IPS-18c (cell line): Measurements from ENCODE around the gene SMU1.
"Not testable (repeated sequence)": the region's sequence is repeated elsewhere in the genome, so short reads cannot be mapped to it uniquely, and the experiment has no call there.

Source experiments
- H3K4me3 ChIP-seq: 2 replicates; pipeline ENCODE4 v1.7.0; 2013; ENCODE audit warnings: low read depth, mild to moderate bottlenecking, low read length, moderate library complexity; ENCODE audit not compliant: insufficient read depth
- H3K9me3 ChIP-seq: one replicate; pipeline ENCODE4 v1.6.1; 2013; ENCODE audit warnings: mild to moderate bottlenecking, low read length, moderate library complexity; ENCODE audit not compliant: control insufficient read depth, insufficient read depth

The SMU1 gene

DNA sequence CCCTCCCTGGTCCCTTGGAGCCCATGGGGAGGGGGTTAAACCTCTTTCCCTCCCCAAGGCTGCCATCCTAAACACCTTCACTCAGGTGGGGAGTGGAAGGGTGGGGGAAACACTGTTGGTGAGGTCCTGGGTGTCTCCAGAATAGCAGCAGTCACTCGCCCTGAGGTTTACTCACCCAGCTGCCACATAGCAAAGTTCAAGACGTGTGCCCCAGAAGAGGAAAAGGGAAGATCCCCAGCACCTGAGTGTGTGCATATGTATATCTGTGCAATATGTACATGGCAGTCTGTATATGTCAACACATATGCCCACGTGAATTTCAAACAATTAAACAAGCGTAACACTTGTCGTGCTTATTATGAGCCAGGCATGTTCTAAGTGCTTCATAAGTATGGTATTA lies 31.3 kb upstream of the SMU1 start:
- Histone ChIP-seq H3K4me3 (no peak overlapping the region), H3K9me3 (peaks cover 2% of the 10 kb centered on the region)

DNA sequence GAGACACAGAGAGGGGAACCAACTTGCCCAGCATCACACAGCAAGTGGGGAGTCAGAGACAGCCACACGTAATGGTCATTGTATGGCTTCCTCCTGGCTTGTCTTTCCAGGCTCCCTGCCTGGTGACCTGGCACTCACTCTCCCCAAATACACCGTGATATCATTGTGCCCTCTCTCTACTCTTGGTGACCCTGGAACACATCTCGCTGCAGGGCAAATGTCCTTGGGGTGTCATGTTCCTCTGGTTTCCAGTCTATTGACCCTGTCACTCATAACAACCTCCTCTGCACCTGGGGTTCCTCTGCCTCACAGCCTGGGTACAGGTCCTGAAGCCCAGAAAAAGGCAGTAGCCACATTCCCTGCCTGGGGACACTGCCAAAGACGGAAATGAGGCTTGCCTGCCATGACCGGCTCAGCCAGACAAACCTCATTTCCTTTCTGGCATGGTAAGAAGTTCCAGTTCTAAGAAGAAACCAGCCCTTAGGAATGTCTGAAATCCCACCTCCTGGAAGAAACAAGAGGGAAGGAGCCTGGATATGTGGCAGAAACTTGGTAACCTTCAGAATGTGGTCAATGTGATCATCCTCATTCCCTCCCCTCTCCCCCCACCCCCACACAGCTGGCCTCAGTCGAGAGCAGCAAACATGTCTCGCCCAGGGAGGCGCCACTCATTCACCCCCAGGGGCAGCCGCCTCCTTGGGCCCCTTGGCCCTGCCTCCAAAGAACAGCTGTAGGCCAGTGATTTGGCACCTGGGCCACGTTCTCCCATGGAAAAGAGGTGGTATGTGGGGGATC lies 30.6 kb upstream of the SMU1 start:
- Histone ChIP-seq H3K4me3 (no peak overlapping the region), H3K9me3 (peaks cover 2% of the 10 kb centered on the region)

DNA sequence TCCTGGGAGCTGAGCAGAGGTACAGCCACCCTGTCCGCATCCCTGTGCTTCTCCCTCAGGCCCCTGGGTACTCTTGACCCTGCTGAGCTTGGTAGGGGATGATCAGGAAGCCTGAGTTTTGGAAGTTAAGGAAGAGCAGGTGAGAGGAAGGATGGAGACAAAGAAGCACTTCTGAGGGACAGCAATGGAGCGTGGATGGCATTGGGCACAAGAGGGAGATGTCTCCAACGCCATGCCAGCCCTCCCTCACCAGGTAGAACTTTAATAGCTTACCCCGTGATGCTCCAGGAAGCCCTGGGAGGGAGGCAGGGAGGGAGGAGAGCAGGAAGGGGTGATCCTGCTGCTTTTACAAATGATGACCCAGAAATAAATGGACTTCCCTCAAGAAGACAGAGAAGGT lies 29.9 kb upstream of the SMU1 start:
- Histone ChIP-seq H3K4me3 (no peak overlapping the region), H3K9me3 (peaks cover 2% of the 10 kb centered on the region)

DNA sequence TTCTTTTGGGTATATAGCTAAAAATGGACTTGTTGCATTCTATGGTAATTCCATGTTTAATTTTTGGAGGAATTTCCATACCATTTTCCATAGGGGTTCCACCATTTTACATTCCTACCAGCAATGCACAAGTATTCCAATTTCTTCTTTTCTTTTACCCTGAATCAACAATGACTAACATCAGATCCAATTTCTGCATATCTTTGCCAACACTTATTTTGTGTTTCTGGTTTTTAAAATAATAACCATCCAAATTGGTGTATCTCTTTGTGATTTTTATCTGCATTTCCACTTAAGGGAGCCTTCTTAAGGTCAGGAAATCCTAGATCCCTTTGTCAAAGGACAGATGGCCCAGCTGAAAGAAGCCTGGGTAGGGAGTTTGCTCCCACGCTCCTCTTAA lies 29.5 kb upstream of the SMU1 start:
- Histone ChIP-seq H3K4me3 (no peak overlapping the region), H3K9me3 (peaks cover 2% of the 10 kb centered on the region)

DNA sequence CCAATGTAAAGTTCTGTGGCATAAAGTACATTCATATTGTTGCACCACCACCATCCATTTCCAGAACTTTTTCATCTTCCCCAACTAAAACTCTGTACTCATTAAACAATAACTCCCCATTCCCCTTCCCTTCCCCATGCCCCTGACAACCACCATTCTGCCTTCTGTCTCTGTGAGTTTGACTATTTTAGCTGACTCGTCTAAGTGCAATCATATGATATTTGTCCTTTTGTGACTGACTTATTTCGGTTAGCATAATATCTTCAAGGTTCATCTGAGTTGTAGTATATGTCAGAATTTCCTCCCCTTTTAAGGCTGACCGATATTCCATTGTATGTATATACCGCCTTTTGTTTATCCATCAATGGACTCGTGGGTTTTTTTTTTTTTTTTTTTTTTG lies 29.0 kb upstream of the SMU1 start:
- Histone ChIP-seq H3K4me3 (no peak overlapping the region), H3K9me3 (peaks cover 2% of the 10 kb centered on the region)

DNA sequence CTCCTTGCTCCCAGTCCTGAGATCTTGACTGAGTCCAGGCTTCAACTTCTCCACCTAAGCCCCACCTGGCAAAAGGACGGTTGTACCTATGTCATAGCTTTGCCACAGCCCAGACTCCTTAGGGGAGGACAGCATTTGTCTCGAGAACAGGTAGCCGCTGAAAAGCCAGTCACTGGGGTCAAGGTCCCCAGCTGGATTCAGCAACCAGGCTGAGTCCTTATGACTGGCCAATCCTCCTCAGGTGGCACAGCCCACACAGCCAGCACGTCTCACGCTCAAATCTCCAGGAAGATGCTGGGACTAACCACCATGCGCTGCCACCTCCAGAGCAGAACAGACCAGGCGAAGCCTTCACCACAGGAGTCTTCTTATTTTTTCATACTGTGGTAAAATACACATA lies 27.9 kb upstream of the SMU1 start:
- no peak overlapping the region for H3K4me3 ChIP-seq
- peaks cover 2% of the 10 kb centered on the region for H3K9me3 ChIP-seq

DNA sequence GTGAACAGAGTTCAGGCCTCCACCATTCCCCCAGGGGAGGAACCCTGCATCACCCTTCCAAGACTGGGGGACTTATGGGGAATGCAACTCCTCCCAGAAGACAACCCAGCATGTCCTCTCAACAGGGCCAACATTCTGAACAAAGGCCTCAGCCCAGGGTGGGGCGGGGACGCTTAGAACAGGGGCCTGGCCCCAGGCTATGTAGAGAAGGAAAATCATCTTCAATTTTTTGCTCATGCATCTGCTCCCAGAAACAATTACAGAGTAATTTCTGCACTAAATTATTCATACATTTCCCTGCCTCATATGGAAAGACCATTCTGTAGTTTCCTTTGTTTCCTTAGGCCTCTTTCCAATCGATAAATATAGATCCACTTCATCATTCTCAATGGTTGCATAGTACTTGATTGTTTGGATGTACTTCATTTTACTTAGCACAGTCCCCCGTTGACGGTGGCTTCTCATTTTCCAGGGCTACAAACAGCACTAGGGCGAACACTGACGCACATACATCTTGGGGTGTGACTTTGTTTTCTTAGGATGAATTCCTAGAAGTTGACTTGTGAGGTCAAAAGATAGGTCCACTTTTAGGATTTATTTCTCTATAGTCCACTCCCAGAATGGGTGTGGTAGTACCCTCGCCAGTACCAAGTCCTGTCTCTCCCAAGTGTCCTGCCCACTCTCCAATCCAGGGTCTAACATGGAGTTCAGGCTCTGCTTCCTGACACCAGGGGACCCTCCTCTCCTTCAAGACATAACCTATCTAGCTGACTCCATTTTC lies 27.2 kb upstream of the SMU1 start:
- H3K4me3 ChIP-seq, result no peak overlapping the region
- H3K9me3 ChIP-seq, result peaks cover 2% of the 10 kb centered on the region

DNA sequence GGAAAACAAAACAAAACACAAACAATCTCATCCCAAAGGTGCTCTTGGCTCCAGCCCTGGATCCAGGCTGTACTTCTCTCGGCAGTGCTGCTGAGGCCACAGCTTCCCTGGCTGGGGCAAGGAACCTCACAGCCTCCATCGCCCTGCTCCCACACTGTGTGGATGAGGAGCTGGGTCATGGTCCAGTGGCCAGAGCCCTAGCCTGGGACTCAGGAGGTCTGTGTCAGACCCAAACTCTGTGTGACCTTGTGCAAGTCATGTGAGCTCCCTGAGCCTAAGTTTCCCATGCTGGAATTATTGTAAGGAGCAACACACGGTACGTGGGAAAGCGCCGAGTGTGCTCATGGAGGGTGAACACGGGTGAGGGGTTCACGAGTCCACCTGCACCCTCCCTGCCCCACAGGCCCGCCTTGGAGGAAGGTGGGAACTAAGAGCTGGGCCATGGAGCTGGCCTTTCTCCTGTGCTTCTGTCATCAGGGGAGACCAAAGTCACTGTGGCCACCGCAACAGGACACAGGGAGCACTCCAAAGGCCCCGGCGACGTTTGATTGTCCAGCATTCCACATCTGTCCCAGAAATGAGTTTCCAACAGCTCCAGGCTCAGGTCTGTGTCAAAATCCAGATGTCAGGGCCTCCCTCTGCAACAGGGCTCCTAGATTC lies 26.2 kb upstream of the SMU1 start:
- peaks cover 2% of the 10 kb centered on the region for H3K9me3 ChIP-seq
- no peak overlapping the region for H3K4me3 ChIP-seq

DNA sequence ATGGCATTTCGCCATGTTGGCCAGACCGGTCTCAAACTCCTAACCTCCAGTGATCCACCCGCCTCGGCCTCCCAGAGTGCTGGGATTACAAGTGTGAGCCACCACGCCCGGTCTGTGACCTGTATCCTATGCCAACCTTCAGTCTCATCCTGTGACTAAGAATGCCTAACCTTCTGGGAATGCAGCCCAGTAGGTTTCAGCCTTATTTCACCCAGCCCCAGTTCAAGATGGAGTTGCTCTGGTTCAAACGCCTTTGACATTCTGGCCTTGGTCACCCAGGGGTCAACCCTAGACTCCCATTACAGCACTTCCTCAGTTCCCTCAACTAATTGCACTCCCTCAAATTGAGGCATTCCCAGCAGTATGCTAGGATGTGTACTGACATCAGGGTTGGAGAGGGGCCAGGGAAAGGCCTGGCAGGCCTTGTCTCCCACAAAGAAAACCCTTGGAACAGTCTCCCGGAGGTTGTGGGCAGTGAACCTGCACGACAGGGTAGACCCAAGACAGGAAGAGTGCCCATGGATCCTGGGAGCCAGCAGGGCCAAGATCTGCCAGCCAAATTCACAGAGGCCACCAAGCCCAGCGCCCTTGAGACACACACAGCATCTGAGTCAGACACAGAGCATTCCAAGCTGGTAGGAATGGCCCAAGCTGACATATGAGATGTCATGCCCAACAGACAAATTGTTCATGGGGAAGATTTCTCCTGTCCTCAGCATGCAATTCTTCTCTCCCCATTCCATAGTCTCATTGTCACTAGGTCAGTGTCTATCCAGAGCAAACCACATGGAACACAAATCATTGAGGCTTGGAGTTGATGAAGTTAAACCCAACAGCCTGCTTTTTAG lies 24.9 kb upstream of the SMU1 start:
- Histone ChIP-seq H3K9me3 (peaks cover 2% of the 10 kb centered on the region), H3K4me3 (no peak overlapping the region)

DNA sequence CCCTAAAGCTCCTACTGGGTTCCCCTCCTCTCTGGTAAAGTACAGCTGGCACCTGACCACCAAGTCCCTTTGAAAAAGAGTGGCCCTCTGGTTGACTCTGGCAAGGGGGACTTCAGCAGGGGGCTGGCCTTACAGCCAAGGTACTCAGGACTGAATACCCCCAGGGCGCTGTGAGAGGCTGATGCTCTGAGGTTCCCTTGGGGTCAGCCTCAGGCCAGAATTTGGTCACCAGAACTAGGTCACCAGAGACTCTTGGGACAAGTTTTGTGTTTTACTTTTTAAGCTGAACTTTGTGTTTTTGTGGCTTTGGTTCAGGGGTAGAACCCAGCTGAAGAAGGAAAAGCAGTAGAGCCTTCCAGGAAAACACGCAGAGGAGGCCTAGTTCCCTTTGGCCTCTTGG lies 23.3 kb upstream of the SMU1 start:
- H3K4me3 ChIP-seq, result no peak overlapping the region
- peaks cover 2% of the 10 kb centered on the region for H3K9me3 ChIP-seq

DNA sequence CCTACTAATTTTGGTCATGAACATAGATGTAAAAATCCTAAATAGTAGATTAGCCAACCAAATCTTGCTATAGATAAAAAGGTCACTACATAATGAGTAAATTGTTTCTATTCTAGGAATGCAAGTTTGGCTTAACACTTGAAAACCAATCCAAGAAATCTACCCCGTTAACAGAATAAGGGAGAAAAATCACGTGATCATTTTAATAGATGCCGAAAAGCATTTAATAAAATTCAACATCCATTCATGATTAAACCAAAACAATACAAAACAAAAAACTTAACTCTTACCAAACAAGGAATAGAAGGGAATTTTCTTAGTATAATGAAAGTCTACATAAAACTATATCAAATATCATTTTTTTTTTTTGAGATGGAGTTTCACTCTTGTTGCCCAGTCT lies 20.7 kb upstream of the SMU1 start:
- Histone ChIP-seq H3K4me3 (no peak overlapping the region), H3K9me3 (no peaks in the 10 kb centered on the region)

DNA sequence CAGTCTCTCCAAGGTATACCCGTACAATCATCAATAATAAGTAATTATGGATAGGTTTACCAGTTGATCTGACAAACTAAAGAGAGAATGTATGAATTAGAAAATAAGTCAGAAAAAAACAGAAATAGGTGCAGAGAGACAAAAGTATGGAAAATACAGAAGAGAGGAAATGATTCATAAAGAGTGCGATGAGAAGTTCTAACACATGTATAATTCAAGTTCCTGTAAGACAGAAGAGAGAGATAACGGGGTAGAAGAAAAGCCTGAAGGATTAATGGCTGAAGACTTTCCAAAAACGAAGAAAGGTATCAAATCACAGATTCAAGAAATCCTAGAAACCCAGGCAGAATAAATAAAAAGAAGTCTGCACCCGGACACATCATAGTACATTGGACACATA lies 16.2 kb upstream of the SMU1 start:
- Histone ChIP-seq H3K4me3 (no peak overlapping the region), H3K9me3 (no peaks in the 10 kb centered on the region)

DNA sequence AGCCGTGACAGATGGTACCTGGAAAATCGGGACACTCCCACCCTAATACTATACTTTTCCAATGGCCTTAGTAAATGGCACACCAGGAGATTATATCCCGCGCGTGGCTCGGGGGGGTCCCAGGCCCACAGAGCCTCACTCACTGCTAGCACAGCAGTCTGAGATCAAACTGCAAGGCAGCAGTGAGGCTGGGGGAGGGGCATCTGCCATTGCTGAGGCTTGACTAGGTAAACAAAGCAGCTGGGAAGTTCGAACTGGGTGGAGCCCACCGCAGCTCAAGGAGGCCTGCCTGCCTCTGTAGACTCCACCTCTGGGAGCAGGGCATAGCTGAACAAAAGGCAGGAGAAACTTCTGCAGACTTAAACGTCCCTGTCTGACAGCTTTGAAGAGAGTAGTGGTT lies 9.2 kb upstream of the SMU1 start:
- H3K4me3 ChIP-seq, H3K9me3 ChIP-seq: not testable (repeated sequence)

DNA sequence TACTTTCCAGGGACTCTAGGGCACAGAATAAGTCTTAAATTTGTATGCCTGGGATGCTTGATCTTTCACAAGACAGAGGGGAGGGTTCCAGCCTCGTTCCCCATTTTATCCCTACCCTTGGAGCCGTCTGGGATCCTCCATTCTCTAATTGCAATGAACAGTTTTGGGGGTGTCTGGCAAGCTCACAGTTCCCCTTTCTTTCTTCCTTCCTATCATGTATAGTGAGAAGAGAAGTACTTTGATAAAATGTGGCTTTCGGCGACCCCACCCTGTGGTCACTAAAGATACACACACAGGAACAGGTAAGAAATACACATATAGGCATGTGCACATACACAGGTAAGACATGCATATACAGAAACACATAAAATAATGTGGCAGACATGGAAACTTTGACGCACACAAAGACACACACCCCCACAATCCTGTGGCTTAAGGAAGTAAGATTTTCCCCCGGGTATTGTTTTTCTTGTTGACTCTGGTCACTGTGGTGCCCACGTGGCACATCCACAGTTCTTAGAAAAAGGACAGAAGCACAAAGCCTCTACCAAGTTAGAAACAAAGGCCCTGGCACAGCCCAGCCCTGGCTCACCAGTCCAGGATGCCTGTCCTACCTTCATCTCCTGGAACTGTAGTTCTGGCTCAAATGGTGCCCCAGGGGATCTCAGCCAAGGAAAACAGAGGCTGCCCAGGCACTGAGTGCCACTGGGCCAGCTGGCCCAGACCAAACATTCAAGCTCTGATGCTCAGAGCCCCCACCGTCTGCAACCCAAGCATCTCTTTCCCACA lies 6.3 kb upstream of the SMU1 start:
- no peaks in the 10 kb centered on the region for H3K9me3 ChIP-seq
- no peak overlapping the region for H3K4me3 ChIP-seq

DNA sequence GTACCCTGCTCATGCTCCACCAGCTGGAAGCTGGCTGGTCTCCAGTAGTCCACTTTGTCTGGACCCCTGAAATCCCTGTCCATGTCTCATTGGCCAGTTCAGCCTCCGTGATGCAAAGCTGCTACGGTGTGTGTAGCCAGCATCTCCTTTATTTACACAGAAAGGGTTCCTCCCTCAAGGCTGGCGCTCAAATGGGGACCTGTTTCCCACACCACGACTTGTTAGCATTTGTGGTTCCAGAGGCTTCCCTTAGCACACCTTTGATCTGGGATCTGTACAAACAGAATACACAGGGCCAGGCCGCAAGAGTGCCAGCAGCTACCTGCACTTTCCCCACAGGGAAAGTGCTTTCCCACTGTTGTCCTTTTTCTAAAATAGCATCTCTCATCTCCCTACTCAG lies 5.7 kb upstream of the SMU1 start:
- no peak overlapping the region for H3K4me3 ChIP-seq

DNA sequence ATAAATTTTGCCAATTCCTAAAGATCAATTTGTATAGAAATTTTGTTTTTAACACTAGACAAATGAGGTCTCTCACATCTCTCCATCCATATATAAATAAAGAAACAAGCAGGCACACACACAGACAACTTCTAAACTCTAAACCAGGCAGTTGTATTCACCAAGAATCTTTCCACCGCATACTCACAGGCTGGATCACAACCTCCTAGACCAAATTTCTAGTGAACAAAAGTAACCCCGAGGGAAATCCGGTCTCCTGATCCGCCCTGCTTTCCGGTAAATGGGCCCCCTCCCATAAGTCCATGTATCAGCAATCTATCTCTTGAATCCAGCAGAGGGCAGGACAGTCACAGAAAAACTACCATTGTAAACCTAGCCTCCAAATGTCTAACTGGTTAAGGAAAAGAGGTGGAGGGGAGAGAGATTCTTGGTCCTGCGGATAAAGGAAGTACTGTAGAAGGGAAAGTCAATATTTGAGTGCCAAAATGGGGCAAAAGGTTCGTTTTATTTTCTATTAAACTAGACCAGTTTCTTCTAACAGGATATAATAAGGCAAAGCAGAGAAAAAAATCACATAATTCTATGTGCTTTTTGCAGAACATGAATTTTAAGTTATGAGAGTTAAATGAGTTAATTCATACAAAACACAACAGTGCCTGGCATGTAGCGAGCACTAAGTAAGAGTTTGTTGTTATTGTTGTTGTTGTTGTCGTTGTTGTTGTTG lies 4.8 kb upstream of the SMU1 start:
- Histone ChIP-seq H3K4me3 (no peak overlapping the region; the same call in 1 of the 2 replicates), H3K9me3 (no peaks in the 10 kb centered on the region)

More for the DNA sequence above, 5.7 kb upstream of the SMU1 start:
- H3K9me3 ChIP-seq, result no peaks in the 10 kb centered on the region
